ENCODE results near the gene CES5A. TPM values are rescaled to one million over a fixed set of nuclear protein-coding genes. Genes with fewer than 3 reads are reported as not detected.
"Not testable (repeated sequence)": the region's sequence is repeated elsewhere in the genome, so short reads cannot be mapped to it uniquely, and the experiment has no call there.

CES5A gene
- total and polyA plus RNA-seq, 10 of the 15 experiments (the other 5 are each of a cell fraction or from before 2014, with no cell fraction given): 0.19 TPM; not detected in 9

DNA sequence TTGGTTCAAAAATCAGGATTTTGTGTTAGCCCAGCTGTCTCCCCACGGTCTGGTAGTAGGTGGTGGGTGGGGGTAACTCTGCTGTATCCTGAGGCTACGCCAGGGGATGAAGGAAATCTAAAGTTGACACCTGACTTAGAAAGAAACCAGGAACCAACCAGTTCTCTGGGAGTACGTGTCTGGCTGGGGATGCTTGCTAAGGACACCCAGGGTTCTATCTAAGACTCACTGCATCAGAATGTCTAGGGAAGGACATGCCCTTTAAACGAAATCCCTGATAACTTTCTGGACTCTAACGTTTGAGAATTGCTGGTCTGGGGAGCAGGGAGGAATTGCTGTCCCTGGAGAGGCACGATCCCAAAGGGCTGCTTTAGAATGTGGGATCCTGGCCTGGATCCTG, 39.2 kb upstream of the CES5A start (continued):
- no peak for TF ChIP-seq SUPT20H (IDR thresholded peaks at IDR 0.05; ENCODE audit: borderline replicate concordance, control insufficient read depth, low read depth, low read length)
- no peak for TF ChIP-seq EZH2 (IDR thresholded peaks at IDR 0.05; ENCODE audit: borderline replicate concordance, control insufficient read depth, low read depth, low read length)
- no peak for TF ChIP-seq BCL11A (IDR thresholded peaks at IDR 0.05; ENCODE audit: low read depth, low read length)

DNA sequence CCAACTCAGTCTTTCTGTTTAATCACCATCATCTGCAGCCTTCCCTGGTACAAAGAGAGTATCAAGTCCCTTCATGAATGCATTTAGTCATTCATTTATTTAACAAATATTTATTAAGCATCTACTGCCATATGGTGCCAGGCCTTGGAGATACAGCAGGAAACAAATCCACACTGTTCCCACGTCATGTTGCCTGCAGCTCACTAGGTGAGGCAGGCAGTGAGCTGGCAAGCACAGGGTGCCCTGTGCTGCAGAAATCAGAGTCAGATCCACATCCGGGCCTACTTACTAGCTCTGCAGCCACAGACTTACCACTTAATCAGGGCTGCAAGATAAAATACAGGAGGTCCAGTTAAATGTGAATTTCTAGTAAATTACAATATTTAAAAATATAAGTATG, 38.5 kb upstream of the CES5A start:
- no peak for FAIRE-seq
- ChIA-PET POLR2A (no interaction called here), RAD21 (ENCODE audit: unreplicated experiment) (no interaction called here), SMC1A (ENCODE audit: uncharacterized antibody, unreplicated experiment) (no interaction called here), CTCF (no interaction called here)
- Histone ChIP-seq H3K9me3 (replicated peaks; ENCODE audit: control insufficient read depth, insufficient read depth, low read length) (no peaks in the 10 kb centered on the region), H3K36me3 (ENCODE audit: control insufficient read depth in 2 of 2, insufficient read depth in 2 of 2, low read length in 1 of 2) (no peaks in the 10 kb centered on the region), H3K4me2 (ENCODE audit: control insufficient read depth, insufficient read depth) (no peak overlapping the region), H3K27ac (ENCODE audit: control insufficient read depth, insufficient read depth) (no peak overlapping the region), H3K4me3 (no peak overlapping the region), H3K27me3 (replicated peaks in 1 of 2; ENCODE audit: control insufficient read depth in 2 of 2, insufficient read depth in 2 of 2, low read length in 1 of 2) (no peaks in the 10 kb centered on the region), H3K9ac (ENCODE audit: control insufficient read depth, insufficient read depth, low read length) (no peak overlapping the region), H2AFZ (ENCODE audit: control insufficient read depth, low read depth, low read length) (no peak overlapping the region), H3K79me2 (ENCODE audit: control insufficient read depth, insufficient read depth, low read length) (no peaks in the 10 kb centered on the region), H4K20me1 (ENCODE audit: control insufficient read depth, insufficient read depth) (no peaks in the 10 kb centered on the region; the same call in 1 of the 2 replicates), H3K4me1 (ENCODE audit: control insufficient read depth, insufficient read depth, low read length) (no peaks in the 10 kb centered on the region)
- intact Hi-C loops (cut with micrococcal nuclease; ENCODE audit: unreplicated experiment) (no loop called here), in situ Hi-C loops (cut with MboI) (no loop called here)
- TF ChIP-seq TARDBP (IDR thresholded peaks at IDR 0.05; ENCODE audit: borderline replicate concordance): no peak
- TF ChIP-seq, protein P1, sequence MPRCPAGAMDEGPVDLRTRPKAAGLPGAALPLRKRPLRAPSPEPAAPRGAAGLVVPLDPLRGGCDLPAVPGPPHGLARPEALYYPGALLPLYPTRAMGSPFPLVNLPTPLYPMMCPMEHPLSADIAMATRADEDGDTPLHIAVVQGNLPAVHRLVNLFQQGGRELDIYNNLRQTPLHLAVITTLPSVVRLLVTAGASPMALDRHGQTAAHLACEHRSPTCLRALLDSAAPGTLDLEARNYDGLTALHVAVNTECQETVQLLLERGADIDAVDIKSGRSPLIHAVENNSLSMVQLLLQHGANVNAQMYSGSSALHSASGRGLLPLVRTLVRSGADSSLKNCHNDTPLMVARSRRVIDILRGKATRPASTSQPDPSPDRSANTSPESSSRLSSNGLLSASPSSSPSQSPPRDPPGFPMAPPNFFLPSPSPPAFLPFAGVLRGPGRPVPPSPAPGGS (IDR thresholded peaks at IDR 0.05; ENCODE audit: borderline replicate concordance, insufficient read depth, low read depth, low read length, poor library complexity, severe bottlenecking): no peak
- TF ChIP-seq HDAC2 (IDR thresholded peaks at IDR 0.05): no peak
- no peak for TF ChIP-seq MYB (IDR thresholded peaks at IDR 0.05; ENCODE audit: borderline replicate concordance, low read depth, low read length)
- no peak for TF ChIP-seq ETV6 (conservative IDR thresholded peaks at IDR 0.05 in 1 of 2, IDR thresholded peaks at IDR 0.05 in 1 of 2; ENCODE audit: borderline replicate concordance in 1 of 2, low read depth in 1 of 2)
- TF ChIP-seq, protein P2, sequence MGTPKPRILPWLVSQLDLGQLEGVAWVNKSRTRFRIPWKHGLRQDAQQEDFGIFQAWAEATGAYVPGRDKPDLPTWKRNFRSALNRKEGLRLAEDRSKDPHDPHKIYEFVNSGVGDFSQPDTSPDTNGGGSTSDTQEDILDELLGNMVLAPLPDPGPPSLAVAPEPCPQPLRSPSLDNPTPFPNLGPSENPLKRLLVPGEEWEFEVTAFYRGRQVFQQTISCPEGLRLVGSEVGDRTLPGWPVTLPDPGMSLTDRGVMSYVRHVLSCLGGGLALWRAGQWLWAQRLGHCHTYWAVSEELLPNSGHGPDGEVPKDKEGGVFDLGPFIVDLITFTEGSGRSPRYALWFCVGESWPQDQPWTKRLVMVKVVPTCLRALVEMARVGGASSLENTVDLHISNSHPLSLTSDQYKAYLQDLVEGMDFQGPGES (IDR thresholded peaks at IDR 0.05): no peak
- TF ChIP-seq, protein P3, sequence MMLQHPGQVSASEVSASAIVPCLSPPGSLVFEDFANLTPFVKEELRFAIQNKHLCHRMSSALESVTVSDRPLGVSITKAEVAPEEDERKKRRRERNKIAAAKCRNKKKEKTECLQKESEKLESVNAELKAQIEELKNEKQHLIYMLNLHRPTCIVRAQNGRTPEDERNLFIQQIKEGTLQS (IDR thresholded peaks at IDR 0.05; ENCODE audit: borderline replicate concordance, extremely low read depth, low read depth, low read length): no peak
- no TSS peak for BruUV-seq (replicated peaks)
- 16% methylated on average over 2 of the region's 2 CpGs for WGBS (ENCODE audit: insufficient coverage, insufficient replicate concordance, low lambda C conversion rate, missing lambda C conversion rate)
- DNase-seq (ENCODE audit: low read depth, low spot score): no peak
- ATAC-seq: no peak

DNA sequence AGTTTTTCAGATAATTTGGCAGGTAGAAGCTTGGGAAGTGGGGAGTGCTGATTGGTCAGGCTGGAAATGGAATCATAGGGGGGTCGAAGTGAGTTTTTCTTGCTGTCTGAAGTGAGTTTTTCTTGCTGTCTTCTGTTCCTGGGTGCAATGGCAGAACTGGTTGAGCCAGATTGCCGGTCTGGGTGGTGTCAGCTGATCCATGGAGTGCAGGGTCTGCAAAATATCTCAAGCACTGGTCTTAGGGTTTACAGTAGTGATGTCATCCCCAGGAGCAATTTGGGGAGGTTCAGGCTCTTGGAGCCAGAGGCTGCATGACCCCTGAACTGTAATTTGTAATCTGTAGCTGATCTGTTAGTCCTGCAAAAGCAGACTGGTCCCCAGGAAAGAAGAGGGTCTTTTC, 37.9 kb upstream of the CES5A start:
- H3K4me2 ChIP-seq (ENCODE audit: control insufficient read depth, insufficient read depth); ATAC-seq; intact Hi-C loops (cut with micrococcal nuclease; ENCODE audit: unreplicated experiment); H3K27me3 ChIP-seq (replicated peaks in 1 of 2; ENCODE audit: control insufficient read depth in 2 of 2, insufficient read depth in 2 of 2, low read length in 1 of 2); RAD21 ChIA-PET (ENCODE audit: unreplicated experiment); in situ Hi-C loops (cut with MboI); H4K20me1 ChIP-seq (ENCODE audit: control insufficient read depth, insufficient read depth); H3K36me3 ChIP-seq (ENCODE audit: control insufficient read depth in 2 of 2, insufficient read depth in 2 of 2, low read length in 1 of 2); FAIRE-seq; H3K9me3 ChIP-seq (replicated peaks; ENCODE audit: control insufficient read depth, insufficient read depth, low read length); BruUV-seq (replicated peaks); SMC1A ChIA-PET (ENCODE audit: uncharacterized antibody, unreplicated experiment); H3K79me2 ChIP-seq (ENCODE audit: control insufficient read depth, insufficient read depth, low read length); POLR2A ChIA-PET; CTCF ChIA-PET; H3K9ac ChIP-seq (ENCODE audit: control insufficient read depth, insufficient read depth, low read length); H2AFZ ChIP-seq (ENCODE audit: control insufficient read depth, low read depth, low read length); H3K4me1 ChIP-seq (ENCODE audit: control insufficient read depth, insufficient read depth, low read length); DNase-seq (ENCODE audit: low read depth, low spot score); H3K27ac ChIP-seq (ENCODE audit: control insufficient read depth, insufficient read depth); H3K4me3 ChIP-seq: not testable (repeated sequence)
- 0% methylated on average over 1 of the region's 2 CpGs for WGBS (ENCODE audit: insufficient coverage, insufficient replicate concordance, low lambda C conversion rate, missing lambda C conversion rate)
